GM23248 (cell line): Measurements from ENCODE around the gene MTPN. TPM values are rescaled to one million over a fixed set of nuclear protein-coding genes. Genes with fewer than 3 reads are reported as not detected.

ENCODE experiments used
- DNase-seq: peaks from one replicate; pipeline ENCODE4 v3.0.0-alpha.2; 2015
- H2AFZ ChIP-seq: fragments of 200-600 bp; sonication (generic); 2 replicates; pipeline ENCODE4 v1.6.1; 2016; ENCODE audit warnings: antibody characterized with exemption
- H3F3A ChIP-seq: fragments of 200-600 bp; sonication (generic); 2 replicates; pipeline ENCODE4 v1.6.1; 2016; ENCODE audit warnings: mild to moderate bottlenecking, antibody characterized with exemption, mixed run types; ENCODE audit not compliant: insufficient read depth
- H3K27ac ChIP-seq: fragments of 200-600 bp; sonication (generic); 2 replicates; pipeline ENCODE4 v1.5.1; 2016; ENCODE audit warnings: mild to moderate bottlenecking
- H3K27me3 ChIP-seq: fragments of 200-600 bp; sonication (generic); replicated peaks from 2 replicates; pipeline ENCODE4 v1.6.1; 2016; ENCODE audit warnings: mild to moderate bottlenecking; ENCODE audit not compliant: insufficient read depth
- H3K36me3 ChIP-seq: fragments of 200-600 bp; sonication (generic); 2 replicates; pipeline ENCODE4 v1.6.1; 2016; ENCODE audit warnings: low read depth, mild to moderate bottlenecking
- H3K4me1 ChIP-seq: fragments of 200-600 bp; sonication (generic); 2 replicates; pipeline ENCODE4 v1.6.1; 2016; ENCODE audit warnings: mild to moderate bottlenecking; ENCODE audit not compliant: insufficient read depth
- H3K4me2 ChIP-seq: fragments of 200-600 bp; sonication (generic); one replicate; pipeline ENCODE4 v1.6.1; 2016; ENCODE audit warnings: mild to moderate bottlenecking; ENCODE audit not compliant: unreplicated experiment
- H3K4me3 ChIP-seq: fragments of 200-600 bp; sonication (generic); 2 replicates; pipeline ENCODE4 v1.5.1; 2016; ENCODE audit warnings: mild to moderate bottlenecking
- H3K79me2 ChIP-seq: fragments of 200-600 bp; sonication (generic); 2 replicates; pipeline ENCODE4 v1.6.1; 2016; ENCODE audit warnings: mild to moderate bottlenecking; ENCODE audit not compliant: insufficient read depth
- H3K9ac ChIP-seq: fragments of 200-600 bp; sonication (generic); 2 replicates; pipeline ENCODE4 v1.6.1; 2016; ENCODE audit warnings: mild to moderate bottlenecking
- H3K9me2 ChIP-seq: fragments of 200-600 bp; sonication (generic); 2 replicates; pipeline ENCODE4 v1.6.1; 2016; ENCODE audit warnings: mixed run types, mild to moderate bottlenecking, moderate library complexity; ENCODE audit not compliant: insufficient read depth
- H3K9me3 ChIP-seq: fragments of 200-600 bp; sonication (generic); one replicate; pipeline ENCODE4 v1.6.1; 2017; ENCODE audit warnings: low read depth
- H4K20me1 ChIP-seq: fragments of 200-600 bp; sonication (generic); 2 replicates; pipeline ENCODE4 v1.6.0; 2016; ENCODE audit not compliant: insufficient read depth
- EZH2 ChIP-seq: fragments of 200-600 bp; sonication (generic); IDR thresholded peaks from 2 replicates; pipeline ENCODE4 v1.6.1; 2018; ENCODE audit warnings: antibody characterized with exemption, mild to moderate bottlenecking; ENCODE audit not compliant: insufficient read depth, poor library complexity, severe bottlenecking
- EZH2phosphoT487 ChIP-seq: fragments of 200-600 bp; sonication (generic); IDR thresholded peaks from 2 replicates; pipeline ENCODE4 v1.6.1; 2018; ENCODE audit warnings: antibody characterized with exemption, moderate library complexity, mild to moderate bottlenecking, low read depth; ENCODE audit not compliant: insufficient read depth
- WGBS, 2 experiments: methylation state at CpG; one replicate each; pipeline ENCODE4 v1.1.6; 2015 to 2017; ENCODE audit warnings: low lambda C conversion rate in 2 of 2, low coverage in 1 of 2; ENCODE audit errors: missing lambda C conversion rate in 2 of 2; 5-methylcytosine and 5-hydroxymethylcytosine counted together
- in situ Hi-C: fragments of 300-500 bp; cut with MboI; formaldehyde crosslinking; loops from 2 replicates; pipeline ENCODE4 v1.15.0; 2020
- polyA plus RNA-seq: library from polyadenylated mRNA; unstranded; fragments of >200 nt; fragmentation: Nextera tagmentation; extraction: Ambion mirVana; gene quantifications from 2 replicates; pipeline ENCODE4 v1.2.1, GENCODE V29; 2016
- total RNA-seq: library from RNA; depleted of rRNA; stranded (reverse); fragments of >200 nt; shearing (Covaris generic); gene quantifications from 2 replicates; pipeline ENCODE4 v1.2.3, GENCODE V29; 2014

Gene MTPN
- total and polyA plus RNA-seq, 2 experiments from 2014 or later, result 133 to 145 TPM

GRCh38 chr7:135901585-135902540 is 75.3 kb downstream of the MTPN start:
- Histone ChIP-seq H2AFZ (no peak overlapping the region), H3K36me3 (no peaks in the 10 kb centered on the region), H3K9me3 (no peaks in the 10 kb centered on the region), H3K79me2 (no peaks in the 10 kb centered on the region), H3K4me3 (no peak overlapping the region), H4K20me1 (no peaks in the 10 kb centered on the region), H3K27me3 (no peaks in the 10 kb centered on the region), H3K4me1 (no peaks in the 10 kb centered on the region), H3K4me2 (no peak overlapping the region), H3K27ac (no peak overlapping the region), H3F3A (no peaks in the 10 kb centered on the region), H3K9ac (no peak overlapping the region), H3K9me2 (no peaks in the 10 kb centered on the region)
- WGBS, 2 experiments, result 76 to 81% methylated on average over 6 of the region's 6 CpGs
- in situ Hi-C loops, result no loop called here
- DNase-seq, result no peak
- TF ChIP-seq EZH2, result no peak
- TF ChIP-seq EZH2phosphoT487, result no peak

GRCh38 chr7:135900065-135900546 is 77.1 kb downstream of the MTPN start:
- Histone ChIP-seq H2AFZ (no peak overlapping the region), H3K9me2 (no peaks in the 10 kb centered on the region), H3F3A (no peaks in the 10 kb centered on the region), H3K36me3 (no peaks in the 10 kb centered on the region), H4K20me1 (no peaks in the 10 kb centered on the region), H3K4me1 (no peaks in the 10 kb centered on the region), H3K27me3 (no peaks in the 10 kb centered on the region), H3K9me3 (no peaks in the 10 kb centered on the region), H3K4me2 (no peak overlapping the region), H3K4me3 (no peak overlapping the region), H3K79me2 (no peaks in the 10 kb centered on the region), H3K9ac (no peak overlapping the region), H3K27ac (no peak overlapping the region)
- in situ Hi-C loops, result no loop called here
- WGBS, 2 experiments, result 55 to 60% methylated on average over 5 of the region's 5 CpGs
- TF ChIP-seq EZH2phosphoT487 (no peak), EZH2 (no peak)
- DNase-seq, result no peak

- no peaks in the 10 kb centered on the region for H3F3A ChIP-seq
- no peak for DNase-seq
- TF ChIP-seq EZH2phosphoT487 (no peak), EZH2 (no peak)
- no peak overlapping the region for H3K9ac ChIP-seq
- no peaks in the 10 kb centered on the region for H4K20me1 ChIP-seq
- no peaks in the 10 kb centered on the region for H3K9me3 ChIP-seq
- no peak overlapping the region for H3K27ac ChIP-seq
- H3K4me2 ChIP-seq, result no peak overlapping the region
- no peaks in the 10 kb centered on the region for H3K79me2 ChIP-seq
- in situ Hi-C loops, result no loop called here
- 52 to 63% methylated on average over 6 of the region's 6 CpGs for WGBS, 2 experiments
- H3K36me3 ChIP-seq, result no peaks in the 10 kb centered on the region
- no peaks in the 10 kb centered on the region for H3K9me2 ChIP-seq
- no peaks in the 10 kb centered on the region for H3K27me3 ChIP-seq
- no peak overlapping the region for H3K4me3 ChIP-seq
- no peak overlapping the region for H2AFZ ChIP-seq
- no peaks in the 10 kb centered on the region for H3K4me1 ChIP-seq
Measured at GRCh38 chr7:135899458-135900064, 77.6 kb downstream of the MTPN start.

GRCh38 chr7:135898226-135898625 is 78.9 kb downstream of the MTPN start:
- TF ChIP-seq EZH2phosphoT487 (no peak), EZH2 (no peak)
- in situ Hi-C loops, result no loop called here
- WGBS, 2 experiments, result 45 to 49% methylated on average over 3 of the region's 3 CpGs

More at GRCh38 chr7:135898226-135898625, 78.9 kb downstream of the MTPN start:
- no peaks in the 10 kb centered on the region for H3K79me2 ChIP-seq
- H4K20me1 ChIP-seq, result no peaks in the 10 kb centered on the region
- no peaks in the 10 kb centered on the region for H3K4me1 ChIP-seq
- no peaks in the 10 kb centered on the region for H3K9me2 ChIP-seq
- no peak overlapping the region for H3K4me3 ChIP-seq
- H3K4me2 ChIP-seq, result no peak overlapping the region
- H3K27me3 ChIP-seq, result no peaks in the 10 kb centered on the region
- H3K36me3 ChIP-seq, result no peaks in the 10 kb centered on the region
- no peak for DNase-seq
- H3F3A ChIP-seq, result no peaks in the 10 kb centered on the region
- H3K9me3 ChIP-seq, result no peaks in the 10 kb centered on the region
- no peak overlapping the region for H3K9ac ChIP-seq
- H3K27ac ChIP-seq, result no peak overlapping the region
- no peak overlapping the region for H2AFZ ChIP-seq
